H1 (cell line): ENCODE measurements around the gene N4BP3. TPM values are rescaled to one million over a fixed set of nuclear protein-coding genes. Genes with fewer than 3 reads are reported as not detected.
A peak's percentile ranks its signal among the peaks of the same experiment; 100 is the strongest.

Experiments used
- CTCF ChIA-PET: fragments of 300-600 bp; sonication (Branson Sonifier 250); formaldehyde crosslinking; loops from one replicate; lab custom pipeline; 2021; ENCODE audit not compliant: partially characterized antibody; lab: Charles Lee
- POLR2A ChIA-PET: fragments of 300-600 bp; sonication (Branson Sonifier 250); formaldehyde crosslinking; loops from one replicate; lab custom pipeline; 2021; ENCODE audit warnings: inconsistent platforms; ENCODE audit not compliant: partially characterized antibody; lab: Charles Lee
- DNase-seq, 2 experiments: peaks; one replicate each; pipeline versions ENCODE4 v3.0.0 to v3.0.0-alpha.2; 2010 to 2022; ENCODE audit warnings: low spot score in 2 of 2, low read depth in 1 of 2, mixed read lengths in 1 of 2
- FAIRE-seq: peaks from 2 replicates; lab custom pipeline; 2011; peaks lifted over from hg19 to GRCh38; lab: Jason Lieb, UNC
- H2AFZ ChIP-seq: 2 replicates; pipeline ENCODE4 v1.8.1; 2012; ENCODE audit warnings: low read length, inconsistent platforms
- H2AK5ac ChIP-seq: 2 replicates; pipeline ENCODE4 v1.6.1; 2013; ENCODE audit warnings: low read depth, low read length
- H2BK120ac ChIP-seq: replicated peaks from 2 replicates; pipeline ENCODE3; 2013; ENCODE audit warnings: low read depth, low read length, inconsistent platforms
- H2BK12ac ChIP-seq: 2 replicates; pipeline ENCODE4 v1.6.1; 2013; ENCODE audit warnings: low read depth, low read length
- H2BK15ac ChIP-seq: 2 replicates; pipeline ENCODE4 v1.6.1; 2013; ENCODE audit warnings: low read length
- H2BK20ac ChIP-seq: 2 replicates; pipeline ENCODE4 v1.6.1; 2013; ENCODE audit warnings: low read length
- H2BK5ac ChIP-seq: 2 replicates; pipeline ENCODE4 v1.6.1; 2013; ENCODE audit warnings: low read depth, low read length
- H3K14ac ChIP-seq: 2 replicates; pipeline ENCODE4 v1.6.1; 2013; ENCODE audit warnings: inconsistent platforms; ENCODE audit not compliant: insufficient read length
- H3K18ac ChIP-seq: 2 replicates; pipeline ENCODE4 v1.6.1; 2013; ENCODE audit warnings: low read length; ENCODE audit errors: extremely low read depth
- H3K23ac ChIP-seq: 2 replicates; pipeline ENCODE4 v1.6.1; 2013; ENCODE audit warnings: inconsistent platforms; ENCODE audit not compliant: insufficient read length
- H3K23me2 ChIP-seq: 2 replicates; pipeline ENCODE4 v1.6.1; 2013; ENCODE audit warnings: low read depth, low read length
- H3K27ac ChIP-seq: 2 replicates; pipeline ENCODE4 v1.6.1; 2011; ENCODE audit warnings: low read depth, low read length, inconsistent platforms
- H3K27me3 ChIP-seq, 4 experiments: replicated peaks in 1 of 4; 1 replicate in 1 of 4; 2 replicates in 3 of 4; pipeline versions ENCODE4 v1.6.1 to v1.8.1; 2011 to 2013; ENCODE audit warnings: low read length in 3 of 4, mild to moderate bottlenecking in 3 of 4, inconsistent platforms in 2 of 4, mixed read lengths in 2 of 4, moderate library complexity in 1 of 4; ENCODE audit not compliant: control insufficient read depth in 3 of 4, insufficient read depth in 3 of 4; ENCODE audit errors: extremely low read depth in 1 of 4
- H3K36me3 ChIP-seq, 4 experiments: 2 replicates each; pipeline versions ENCODE4 v1.6.1 to v1.8.1; 2011 to 2013; ENCODE audit warnings: mild to moderate bottlenecking in 4 of 4, low read length in 3 of 4, moderate library complexity in 2 of 4, control low read depth in 1 of 4, inconsistent platforms in 1 of 4; ENCODE audit not compliant: insufficient read depth in 4 of 4, control insufficient read depth in 2 of 4
- H3K4ac ChIP-seq: replicated peaks from 2 replicates; pipeline ENCODE3; 2013; ENCODE audit warnings: low read length, low read depth, mixed read lengths, inconsistent platforms; ENCODE audit not compliant: insufficient read length
- H3K4me1 ChIP-seq, 4 experiments: replicated peaks in 1 of 4; 1 replicate in 1 of 4; 2 replicates in 3 of 4; pipeline versions ENCODE4 v1.6.1 to v1.8.1; 2011 to 2013; ENCODE audit warnings: low read length in 3 of 4, inconsistent platforms in 2 of 4, mixed read lengths in 1 of 4; ENCODE audit not compliant: insufficient read depth in 4 of 4, control insufficient read depth in 3 of 4
- H3K4me2 ChIP-seq, 2 experiments: 2 replicates each; pipeline versions ENCODE4 v1.6.1 to v1.8.1; 2011 to 2013; ENCODE audit warnings: low read depth in 2 of 2, low read length in 2 of 2, control low read depth in 1 of 2, inconsistent platforms in 1 of 2, mild to moderate bottlenecking in 1 of 2; ENCODE audit not compliant: insufficient read depth in 1 of 2
- H3K4me3 ChIP-seq, 4 experiments: fragments of 200-600, 300-600 bp in 1 of 4; sonication (generic), shearing (Covaris generic), sonication (Bioruptor Twin) in 1 of 4; 2 replicates each; pipeline versions ENCODE4 v1.5.1 to v1.8.1; 2011 to 2016; ENCODE audit warnings: low read length in 4 of 4, low read depth in 3 of 4, control low read depth in 2 of 4, inconsistent platforms in 2 of 4, mild to moderate bottlenecking in 2 of 4, mixed read lengths in 1 of 4, moderate library complexity in 1 of 4; ENCODE audit not compliant: insufficient read depth in 2 of 4; ENCODE audit errors: extremely low read depth in 1 of 4
- H3K56ac ChIP-seq: replicated peaks from 2 replicates; pipeline ENCODE3; 2013; ENCODE audit warnings: low read depth, mild to moderate bottlenecking, mixed read lengths, low read length, inconsistent platforms; ENCODE audit not compliant: insufficient read length
- H3K79me1 ChIP-seq: 2 replicates; pipeline ENCODE4 v1.6.1; 2013; ENCODE audit warnings: low read depth, low read length, control low read depth
- H3K79me2 ChIP-seq, 2 experiments: 2 replicates each; pipeline versions ENCODE4 v1.6.1 to v1.8.1; 2012 to 2013; ENCODE audit warnings: low read length in 2 of 2, mild to moderate bottlenecking in 2 of 2, inconsistent platforms in 1 of 2; ENCODE audit not compliant: insufficient read depth in 2 of 2, control insufficient read depth in 1 of 2
- H3K9ac ChIP-seq, 4 experiments: replicated peaks in 1 of 4; 1 replicate in 1 of 4; 2 replicates in 3 of 4; pipeline versions ENCODE4 v1.6.1 to v1.8.1; 2011 to 2013; ENCODE audit warnings: low read depth in 3 of 4, low read length in 3 of 4, control low read depth in 2 of 4, mild to moderate bottlenecking in 2 of 4, moderate library complexity in 2 of 4, inconsistent platforms in 1 of 4; ENCODE audit errors: extremely low read depth in 1 of 4
- H3K9me3 ChIP-seq, 2 experiments: 2 replicates each; pipeline versions ENCODE4 v1.6.1 to v1.8.1; 2012 to 2013; ENCODE audit warnings: mild to moderate bottlenecking in 2 of 2, moderate library complexity in 2 of 2, control low read depth in 1 of 2, inconsistent platforms in 1 of 2, low read depth in 1 of 2, low read length in 1 of 2, mixed read lengths in 1 of 2; ENCODE audit not compliant: insufficient read depth in 2 of 2
- H4K20me1 ChIP-seq, 2 experiments: replicated peaks in 1 of 2; 2 replicates each; pipeline versions ENCODE3 to v1.8.1; 2011 to 2013; ENCODE audit warnings: inconsistent platforms in 2 of 2, low read length in 2 of 2, mild to moderate bottlenecking in 1 of 2; ENCODE audit not compliant: insufficient read depth in 2 of 2, control insufficient read depth in 1 of 2
- H4K5ac ChIP-seq: 2 replicates; pipeline ENCODE4 v1.6.1; 2013; ENCODE audit warnings: low read length, low read depth, mixed read lengths, inconsistent platforms; ENCODE audit not compliant: insufficient read length
- H4K8ac ChIP-seq: 2 replicates; pipeline ENCODE4 v1.8.0; 2013; ENCODE audit warnings: mild to moderate bottlenecking, moderate library complexity, low read length, inconsistent platforms; ENCODE audit not compliant: insufficient read depth; ENCODE audit errors: extremely low read depth
- H4K91ac ChIP-seq: replicated peaks from 2 replicates; pipeline ENCODE3; 2013; ENCODE audit warnings: low read length, mixed read lengths, inconsistent platforms; ENCODE audit not compliant: insufficient read length
- CHD1 ChIP-seq: IDR thresholded peaks from 2 replicates; pipeline ENCODE4 v1.6.1; 2012; ENCODE audit warnings: low read depth, low read length, improper control_type of control experiment
- GTF2F1 ChIP-seq: IDR thresholded peaks from 2 replicates; pipeline ENCODE4 v1.6.1; 2012; ENCODE audit warnings: low read depth, low read length, improper control_type of control experiment, borderline replicate concordance
- KDM1A ChIP-seq: fragments of 200-600, 300-600 bp; sonication (generic); IDR thresholded peaks from 2 replicates; pipeline ENCODE4 v1.7.1; 2016; ENCODE audit warnings: mild to moderate bottlenecking, low read length, borderline replicate concordance
- RBBP5 ChIP-seq: IDR thresholded peaks from 2 replicates; pipeline ENCODE4 v1.7.1; 2012; ENCODE audit warnings: low read depth, mild to moderate bottlenecking, inconsistent platforms, low read length, moderate library complexity, borderline replicate concordance
- SIRT6 ChIP-seq: IDR thresholded peaks from one replicate; pipeline ENCODE4 v1.7.1; 2012; ENCODE audit warnings: low read length, inconsistent platforms
- SP1 ChIP-seq: IDR thresholded peaks from 2 replicates; pipeline ENCODE4 v1.6.1; 2011; ENCODE audit warnings: low read depth, low read length
- SP4 ChIP-seq: IDR thresholded peaks from 2 replicates; pipeline ENCODE4 v1.6.1; 2012; ENCODE audit warnings: low read length, inconsistent platforms
- TBP ChIP-seq: IDR thresholded peaks from 2 replicates; pipeline ENCODE4 v1.6.1; 2011; ENCODE audit warnings: low read depth, low read length, improper control_type of control experiment
- WGBS, 2 experiments: shearing (Covaris generic) in 1 of 2; methylation state at CpG; one replicate each; pipeline versions ENCODE4 v1.1.6 to v1.1.7; 2013 to 2015; ENCODE audit warnings: low lambda C conversion rate in 2 of 2, mixed read lengths in 2 of 2, inconsistent platforms in 1 of 2, low coverage in 1 of 2, missing lambda C conversion rate in 1 of 2; ENCODE audit not compliant: insufficient replicate concordance in 2 of 2, insufficient coverage in 1 of 2, insufficient read length in 1 of 2; ENCODE audit errors: extremely low coverage in 1 of 2, missing lambda C conversion rate in 1 of 2; 5-methylcytosine and 5-hydroxymethylcytosine counted together
- polyA plus RNA-seq, 7 experiments: library from polyadenylated mRNA; depleted of rRNA in 3 of 7; stranded (reverse) in 5 of 7; unstranded in 2 of 7; fragments of >200 nt in 5 of 7; fragments of 200-250 nt in 2 of 7; gene quantifications; 1 replicate in 5 of 7; 2 replicates in 1 of 7; 4 replicates in 1 of 7; pipeline versions ENCODE4 v1.2.1 to v1.2.3, GENCODE V29; 2011 to 2013; ENCODE audit warnings: missing spikeins in 2 of 7, mixed read lengths in 2 of 7
- total RNA-seq: library from RNA; stranded (reverse); fragmentation: NEBNext Ultra II Directional; extraction: Animal tissue kit (Norgen Biotek cat#: 25700); gene quantifications from 2 replicates; pipeline ENCODE4 v1.2.1, GENCODE V29; 2021
- TF ChIP-seq, protein P1 (sequence below): IDR thresholded peaks from 2 replicates; pipeline ENCODE4 v1.6.1; 2012; ENCODE audit warnings: inconsistent platforms
- TF ChIP-seq, protein P2 (sequence below), 3 experiments: IDR thresholded peaks; 1 replicate in 2 of 3; 2 replicates in 1 of 3; pipeline versions ENCODE4 v1.5.1 to v1.6.1; 2011; ENCODE audit warnings: low read length in 3 of 3, mild to moderate bottlenecking in 3 of 3, inconsistent platforms in 2 of 3, low read depth in 1 of 3, moderate library complexity in 1 of 3; ENCODE audit not compliant: insufficient read depth in 1 of 3; ENCODE audit errors: control extremely low read depth in 1 of 3
- TF ChIP-seq, protein P3 (sequence below): IDR thresholded peaks from 2 replicates; pipeline ENCODE4 v1.6.1; 2011; ENCODE audit warnings: low read depth, mild to moderate bottlenecking, low read length; ENCODE audit not compliant: insufficient read depth

N4BP3 gene
- total and polyA plus RNA-seq, 2 of the 8 experiments (the other 6 are each of a cell fraction or from before 2014, with no cell fraction given), result 13.1 to 39.2 TPM

DNA sequence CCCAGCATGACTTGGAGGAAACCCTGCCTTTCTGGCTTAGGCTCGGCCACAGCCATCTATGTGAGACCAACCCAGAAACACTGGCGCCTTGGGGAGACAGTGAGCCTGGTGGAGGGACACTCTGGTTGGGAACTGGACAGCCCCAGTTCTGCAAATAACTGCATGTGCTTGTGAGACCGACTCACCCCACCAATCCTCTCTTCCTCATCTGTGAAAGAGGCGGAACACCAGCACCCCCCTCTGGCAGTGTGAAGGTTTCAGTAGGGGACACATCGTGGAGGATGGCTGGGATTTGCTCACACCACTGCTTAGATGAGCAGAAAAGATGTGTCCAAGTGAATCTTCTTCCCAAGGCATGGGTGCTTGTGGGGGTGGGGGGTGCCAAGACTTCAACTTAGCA is 43.4 kb upstream of the N4BP3 start:
- Histone ChIP-seq H2AK5ac (no peak overlapping the region), H2AFZ (no peak overlapping the region), H3K23me2 (no peaks in the 10 kb centered on the region), H3K27me3 (peaks cover 0 to 3% (median under 1%) of the 10 kb centered on the region in 4 experiments; a peak in 2 of 7 replicates), H4K91ac (no peak overlapping the region), H3K4me1 (no peaks in the 10 kb centered on the region; a peak in 1 of 7 replicates), H2BK120ac (no peak overlapping the region), H2BK5ac (no peak overlapping the region), H4K8ac (no peak overlapping the region), H3K9ac (no peak overlapping the region), H3K23ac (no peak overlapping the region), H3K27ac (no peak overlapping the region), H3K4me2 (no peak overlapping the region), H4K5ac (no peak overlapping the region), H3K79me2 (no peaks in the 10 kb centered on the region), H2BK12ac (no peak overlapping the region), H3K14ac (no peak overlapping the region), H4K20me1 (no peaks in the 10 kb centered on the region), H3K4me3 (no peak overlapping the region), H2BK20ac (no peak overlapping the region), H3K4ac (no peak overlapping the region), H3K56ac (no peak overlapping the region), H3K79me1 (no peaks in the 10 kb centered on the region), H3K9me3 (no peaks in the 10 kb centered on the region), H3K36me3 (no peaks in the 10 kb centered on the region), H3K18ac (peak overlapping the region; percentile 24; the same call in 1 of the 2 replicates), H2BK15ac (no peak overlapping the region)
- 45% methylated on average over 5 of the region's 5 CpGs; no CpG with 5 or more reads in 1 of the 2 experiments for WGBS, 2 experiments
- peak; percentile 94 for FAIRE-seq
- POLR2A ChIA-PET, result no interaction called here
- CTCF ChIA-PET, result interaction anchor here (0.9 to 1.1 kb wide), 2 partner anchors 12 to 74 kb away, joined by 3 read pairs; no protein-coding TSS in a partner anchor
- DNase-seq, result peak in 1 of 2 experiments; percentile 83
- TF ChIP-seq, protein P1, sequence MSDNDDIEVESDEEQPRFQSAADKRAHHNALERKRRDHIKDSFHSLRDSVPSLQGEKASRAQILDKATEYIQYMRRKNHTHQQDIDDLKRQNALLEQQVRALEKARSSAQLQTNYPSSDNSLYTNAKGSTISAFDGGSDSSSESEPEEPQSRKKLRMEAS, result peak; percentile 52; the same call in 1 of the 2 replicates
- TF ChIP-seq GTF2F1 (no peak), TBP (no peak), SIRT6 (no peak), CHD1 (no peak), SP1 (no peak), SP4 (no peak), RBBP5 (no peak), KDM1A (no peak)
- TF ChIP-seq, protein P2, sequence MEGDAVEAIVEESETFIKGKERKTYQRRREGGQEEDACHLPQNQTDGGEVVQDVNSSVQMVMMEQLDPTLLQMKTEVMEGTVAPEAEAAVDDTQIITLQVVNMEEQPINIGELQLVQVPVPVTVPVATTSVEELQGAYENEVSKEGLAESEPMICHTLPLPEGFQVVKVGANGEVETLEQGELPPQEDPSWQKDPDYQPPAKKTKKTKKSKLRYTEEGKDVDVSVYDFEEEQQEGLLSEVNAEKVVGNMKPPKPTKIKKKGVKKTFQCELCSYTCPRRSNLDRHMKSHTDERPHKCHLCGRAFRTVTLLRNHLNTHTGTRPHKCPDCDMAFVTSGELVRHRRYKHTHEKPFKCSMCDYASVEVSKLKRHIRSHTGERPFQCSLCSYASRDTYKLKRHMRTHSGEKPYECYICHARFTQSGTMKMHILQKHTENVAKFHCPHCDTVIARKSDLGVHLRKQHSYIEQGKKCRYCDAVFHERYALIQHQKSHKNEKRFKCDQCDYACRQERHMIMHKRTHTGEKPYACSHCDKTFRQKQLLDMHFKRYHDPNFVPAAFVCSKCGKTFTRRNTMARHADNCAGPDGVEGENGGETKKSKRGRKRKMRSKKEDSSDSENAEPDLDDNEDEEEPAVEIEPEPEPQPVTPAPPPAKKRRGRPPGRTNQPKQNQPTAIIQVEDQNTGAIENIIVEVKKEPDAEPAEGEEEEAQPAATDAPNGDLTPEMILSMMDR (IDR thresholded peaks at IDR 0.05; ENCODE audit: control extremely low read depth in 1 of 3, insufficient read depth in 1 of 3, low read depth in 1 of 3, low read length in 3 of 3), result peak; percentile 82 to 90 (median 90)
- TF ChIP-seq, protein P3, sequence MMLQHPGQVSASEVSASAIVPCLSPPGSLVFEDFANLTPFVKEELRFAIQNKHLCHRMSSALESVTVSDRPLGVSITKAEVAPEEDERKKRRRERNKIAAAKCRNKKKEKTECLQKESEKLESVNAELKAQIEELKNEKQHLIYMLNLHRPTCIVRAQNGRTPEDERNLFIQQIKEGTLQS, result no peak
